NOMO-1 treated with dmso at 0.1 percent for 144 hours (cell line): Measurements from ENCODE around the gene AOAH.

Experiments
- DNase-seq: peaks from one replicate; lab custom pipeline; 2025; ENCODE audit not compliant: unreplicated experiment; lab: John Stamatoyannopoulos, UW

AOAH gene

GRCh38 chr7:36692456-36692855 is 31.8 kb downstream of the AOAH start:
- DNase-seq = no peak

- DNase-seq = no peak
Measured at GRCh38 chr7:36691983-36692382, 32.3 kb downstream of the AOAH start.

- no peak for DNase-seq
Measured at GRCh38 chr7:36690514-36691187, 33.6 kb downstream of the AOAH start.

DNA sequence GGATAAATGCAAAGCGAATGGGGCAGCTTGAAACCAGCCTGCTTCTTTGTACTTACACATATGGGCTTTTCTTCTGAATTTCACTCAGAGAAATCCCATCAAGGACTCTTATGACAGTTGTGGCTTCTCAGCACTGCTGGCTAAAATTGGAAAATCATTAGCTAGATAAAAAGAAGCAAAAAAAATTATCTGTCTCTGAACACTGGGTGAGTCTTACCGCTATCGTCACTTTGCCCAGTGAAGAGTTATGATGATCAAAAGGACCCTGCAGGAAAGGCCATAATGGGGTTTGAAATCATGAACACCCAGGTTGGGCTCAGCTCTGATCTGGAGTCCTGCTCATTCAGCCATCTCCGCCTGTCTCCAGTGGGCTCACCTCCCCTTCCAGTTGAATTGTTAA is 34.3 kb downstream of the AOAH start:
- DNase-seq = no peak

DNA sequence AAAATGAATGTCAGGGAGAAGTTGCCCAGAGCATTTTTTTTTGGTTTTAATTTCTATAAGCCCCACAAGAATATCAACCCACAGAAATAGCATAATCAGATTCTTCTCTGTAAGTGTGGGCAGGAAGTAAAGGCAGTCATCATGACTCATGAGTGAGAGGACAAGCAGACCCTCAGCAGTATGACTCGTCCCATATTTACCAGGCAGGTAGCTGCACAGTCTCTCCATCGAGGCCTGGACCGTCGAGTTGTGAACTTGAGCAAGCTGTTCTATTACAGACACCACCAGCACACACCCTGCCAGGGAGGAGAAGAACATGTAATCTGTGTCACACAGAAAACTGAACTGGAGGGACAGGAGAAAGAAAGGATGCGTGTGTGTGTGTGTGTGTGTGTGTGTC is 37.8 kb downstream of the AOAH start:
- no peak for DNase-seq

DNA sequence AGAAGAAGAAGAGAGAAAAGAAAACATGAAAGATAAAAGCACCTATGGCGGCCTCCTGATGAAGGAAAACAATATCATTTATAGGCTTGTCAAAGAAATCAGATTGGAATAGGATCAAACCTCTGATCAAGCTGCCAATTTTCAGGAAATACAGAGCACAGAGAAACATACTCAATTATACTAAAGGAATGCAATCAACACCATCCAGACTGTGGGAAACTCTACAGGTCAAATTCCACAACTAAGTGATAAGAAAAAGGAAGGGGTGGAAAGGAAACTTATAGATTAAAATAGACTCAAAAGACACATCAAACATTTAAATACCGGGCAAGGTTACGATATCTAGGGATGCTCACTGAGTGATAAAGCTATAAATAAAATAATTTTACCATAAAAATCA is 39.3 kb downstream of the AOAH start:
- no peak for DNase-seq

- no peak for DNase-seq
Measured at GRCh38 chr7:36683695-36684357, 40.5 kb downstream of the AOAH start.

DNA sequence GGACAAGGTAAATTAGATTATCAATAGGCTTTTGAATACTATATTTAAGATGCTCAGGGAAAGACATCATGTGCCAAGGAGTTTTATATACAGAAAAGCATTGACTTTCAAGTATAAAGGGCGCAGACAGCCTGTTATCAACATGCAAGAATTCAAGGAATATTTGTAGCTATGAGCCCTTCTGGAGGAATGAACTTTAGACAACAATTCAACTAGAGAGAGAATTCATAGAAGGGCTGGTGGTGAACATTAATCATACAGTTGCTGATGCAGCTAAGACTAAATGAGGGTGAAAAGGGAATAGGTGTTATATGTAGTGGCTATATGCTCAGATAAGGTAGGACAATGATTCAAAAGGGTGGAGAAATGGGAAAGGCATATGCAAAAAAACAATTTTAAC is 41.2 kb downstream of the AOAH start:
- no peak for DNase-seq

GRCh38 chr7:36682102-36682501 is 42.2 kb downstream of the AOAH start:
- DNase-seq = no peak

DNA sequence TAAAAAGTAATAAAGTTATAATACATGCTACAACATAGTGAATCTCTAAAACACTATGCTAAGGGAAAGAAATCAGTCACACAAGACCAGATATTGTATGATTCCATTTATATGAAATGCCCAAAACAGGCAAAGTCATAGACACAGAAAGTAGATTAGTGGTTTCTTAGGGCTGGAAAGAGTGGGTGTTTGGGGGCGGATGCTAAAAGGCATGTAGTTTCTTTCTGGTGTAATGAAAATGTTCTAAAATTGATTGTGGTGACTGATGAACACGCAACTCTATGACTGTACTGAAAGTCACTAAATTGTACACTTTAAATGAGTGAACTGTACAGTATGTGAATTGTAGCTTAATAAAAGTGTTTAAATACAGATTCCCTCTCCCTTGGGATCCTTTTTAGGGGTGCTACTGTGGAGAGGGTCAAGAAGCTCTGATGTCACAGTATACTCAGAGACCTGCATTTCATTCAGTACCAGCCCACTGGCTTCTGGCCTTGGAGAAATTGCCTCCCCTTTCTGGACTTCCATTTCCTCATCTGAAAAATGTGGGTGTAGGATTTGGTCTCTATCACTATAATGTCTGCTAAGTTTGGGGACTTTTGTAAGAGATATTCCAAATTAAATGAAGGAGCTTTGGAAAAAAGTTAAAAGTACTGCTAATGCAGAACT is 46.4 kb downstream of the AOAH start:
- DNase-seq = no peak

DNA sequence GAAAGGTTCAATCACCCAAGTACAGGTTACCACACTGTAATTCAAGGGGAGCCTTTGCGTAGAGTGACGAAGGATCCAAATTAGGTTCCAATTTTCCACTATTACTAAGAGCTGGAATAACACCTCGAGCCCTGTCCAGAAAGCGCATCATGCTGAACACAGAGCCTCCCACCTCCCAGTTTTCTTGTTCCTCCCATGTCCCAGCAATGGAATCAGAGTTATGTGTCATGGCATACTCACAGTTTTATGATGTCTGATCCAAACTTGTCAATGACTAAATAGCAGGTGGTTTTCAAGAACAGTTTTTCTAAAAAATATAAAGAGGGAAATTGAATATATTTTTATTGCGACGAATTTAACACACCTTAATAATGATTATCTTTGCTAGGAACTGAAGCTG is 50.6 kb downstream of the AOAH start:
- DNase-seq = no peak

GRCh38 chr7:36671432-36671829 is 52.9 kb downstream of the AOAH start:
- DNase-seq = no peak

DNA sequence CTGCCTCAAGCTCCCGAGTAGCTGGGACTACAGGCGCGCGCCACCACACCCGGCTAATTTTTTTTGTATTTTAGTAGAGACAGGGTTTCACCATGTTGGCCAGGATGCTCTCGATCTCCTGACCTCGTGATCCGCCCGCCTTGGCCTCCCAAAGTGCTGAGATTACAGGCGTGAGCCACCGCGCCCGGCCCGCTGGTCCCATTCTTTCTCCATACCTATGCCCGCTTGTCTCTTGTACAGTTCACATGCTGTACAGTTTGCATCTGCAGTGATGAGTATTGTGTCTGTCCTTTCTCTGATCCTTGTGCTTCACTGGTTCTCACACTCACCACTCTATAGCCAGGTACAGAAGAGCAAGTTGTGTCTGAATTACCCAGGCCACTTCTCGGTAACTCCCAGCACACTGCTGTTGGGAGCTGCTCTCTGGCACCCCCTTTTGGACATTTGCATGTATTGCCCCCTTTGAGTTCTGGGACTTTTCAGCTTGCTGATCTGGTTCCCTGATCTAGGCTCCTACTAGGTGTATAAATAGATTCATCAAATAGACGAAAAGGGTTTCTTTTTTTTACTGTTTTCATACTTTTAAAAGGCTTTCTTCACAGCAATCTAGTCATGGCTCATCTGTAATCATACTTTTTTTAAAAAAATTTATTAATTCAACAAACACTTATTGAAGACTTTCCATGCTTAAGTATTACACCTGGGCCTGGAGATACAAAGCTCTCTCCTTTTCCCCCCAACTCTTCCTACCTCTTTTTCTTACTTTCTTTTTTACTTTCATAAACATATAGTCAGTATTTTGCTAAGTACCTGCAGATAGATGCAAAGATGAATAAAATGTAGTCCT is 53.5 kb downstream of the AOAH start:
- DNase-seq = peak; percentile 43

DNA sequence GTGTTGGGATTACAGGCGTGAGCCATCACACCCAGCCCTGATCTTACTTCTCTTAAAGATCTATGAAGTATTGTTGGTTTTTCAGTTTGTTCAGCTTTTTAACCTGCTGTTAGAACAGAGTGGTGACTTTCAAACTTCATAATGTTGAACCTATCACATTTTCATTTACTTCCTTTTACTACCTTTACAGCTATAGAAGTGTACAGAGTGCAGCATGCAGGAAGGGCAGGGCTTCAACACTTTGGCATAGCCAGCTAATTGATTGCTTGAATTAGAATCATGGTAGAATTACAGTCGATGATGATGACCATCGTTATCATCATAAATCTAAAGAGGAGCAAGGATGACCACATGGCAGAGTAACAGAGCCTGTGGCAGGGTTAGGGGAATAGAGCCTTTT is 55.5 kb downstream of the AOAH start:
- no peak for DNase-seq

GRCh38 chr7:36668080-36668479 is 56.2 kb downstream of the AOAH start:
- DNase-seq = no peak

- DNase-seq = no peak
Measured at GRCh38 chr7:36667007-36667745, 57.1 kb downstream of the AOAH start.

- no peak for DNase-seq
Measured at GRCh38 chr7:36663481-36663880, 60.8 kb downstream of the AOAH start.

GRCh38 chr7:36661135-36661840 is 63.0 kb downstream of the AOAH start:
- no peak for DNase-seq

DNA sequence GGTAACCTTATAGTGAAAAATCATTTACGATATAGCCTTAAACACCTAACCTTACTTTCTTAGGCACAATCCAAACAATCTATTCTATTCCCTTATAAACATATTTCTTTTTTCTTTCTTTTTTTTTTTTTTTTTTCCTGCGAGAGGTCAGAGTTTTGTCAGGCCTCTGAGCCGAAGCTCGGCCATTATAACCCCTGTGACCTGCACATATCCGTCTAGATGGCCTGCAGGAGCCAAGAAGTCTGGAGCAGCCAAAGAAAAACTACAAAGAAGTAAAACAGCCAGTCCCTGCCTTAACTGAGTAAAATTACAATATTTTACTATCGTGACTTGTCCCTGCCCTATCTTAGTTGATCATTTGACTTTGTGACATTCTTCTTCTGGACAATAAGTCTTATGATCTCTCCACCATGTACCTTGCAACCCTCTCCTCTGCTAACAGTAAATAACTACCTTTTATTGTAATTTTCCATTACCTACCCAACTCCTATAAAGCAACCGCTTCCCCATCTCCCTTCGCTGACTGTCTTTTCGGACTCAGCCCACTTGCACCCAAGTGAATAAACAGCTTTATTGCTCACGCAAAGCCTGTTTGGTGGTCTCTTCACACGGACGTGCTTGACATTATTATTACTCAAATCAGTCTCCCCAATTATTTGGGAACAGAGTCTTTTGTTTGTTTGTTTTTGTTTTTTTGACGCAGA is 64.5 kb downstream of the AOAH start:
- no peak for DNase-seq

- DNase-seq = no peak
Measured at GRCh38 chr7:36659172-36659516, 65.2 kb downstream of the AOAH start.
